Endothelial cell of coronary artery (primary cell): ENCODE results near the gene SMAD1. TPM values are rescaled to one million over a fixed set of nuclear protein-coding genes. Genes with fewer than 3 reads are reported as not detected.

Experiments
- total RNA-seq: library from RNA; depleted of rRNA; stranded (reverse); fragments of >200 nt; gene quantifications from 2 replicates; pipeline ENCODE4 v1.2.3, GENCODE V29; 2014

The SMAD1 gene
- 34.7 and 41.7 TPM in 2 replicates for total RNA-seq

DNA sequence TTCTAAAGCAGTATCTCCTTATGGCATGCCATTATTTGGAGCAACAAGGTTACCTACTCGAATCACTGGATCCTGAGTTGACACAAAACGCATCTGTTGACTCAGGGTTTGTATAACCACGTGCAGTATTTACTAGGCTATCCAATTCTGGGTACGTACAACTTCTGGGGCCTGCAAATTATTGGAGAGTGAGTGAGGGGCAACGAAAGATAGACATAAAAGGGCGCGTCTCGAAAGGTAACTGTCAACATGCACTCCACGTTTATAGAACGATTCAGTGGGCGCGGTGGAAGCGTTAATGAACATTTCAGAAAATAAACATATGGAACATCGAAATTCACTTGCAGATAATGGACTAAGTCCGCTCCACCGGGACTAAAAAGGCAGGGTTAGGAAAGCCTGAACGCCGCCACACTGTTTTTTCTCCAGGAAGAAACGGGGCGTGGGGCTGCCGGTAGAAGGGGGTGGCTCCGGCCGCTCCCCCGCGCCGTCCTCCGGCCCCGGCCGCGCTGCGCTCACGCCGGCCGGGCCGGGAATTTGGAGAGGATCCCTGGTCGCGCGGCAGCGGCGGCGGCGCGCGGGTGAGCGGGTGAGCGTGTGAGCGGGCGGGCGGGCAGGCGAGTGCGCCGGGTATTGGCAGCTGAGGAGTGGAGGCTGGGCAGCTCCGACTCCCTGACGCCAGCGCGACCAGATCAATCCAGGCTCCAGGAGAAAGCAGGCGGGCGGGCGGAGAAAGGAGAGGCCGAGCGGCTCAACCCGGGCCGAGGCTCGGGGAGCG, at the start of gene SMAD1:
Gene SMAD1 (plus strand): TSS at position 690 of the 778 bp plus-strand sequence. CDS start 32,761 bp downstream, outside the sequence.

Other genes starting within 250 kb of the SMAD1 start
- 2.6 and 2.9 TPM in 2 replicates for gene MMAA, start 137.5 kb downstream of the SMAD1 start, total RNA-seq
- gene C4orf51, start 198.3 kb downstream of the SMAD1 start, total RNA-seq = not detected in 2 replicates